ENCODE data around the gene ZFY.

- TF ChIP-seq CTCF (IDR thresholded peaks at IDR 0.05) = no peak
- TF ChIP-seq EP300 (IDR thresholded peaks at IDR 0.05) = no peak
- no peak for TF ChIP-seq POLR2A (IDR thresholded peaks at IDR 0.05)
Measured at GRCh38 chrY:2949590-2950252, 14.5 kb downstream of the ZFY start.
